GM03348 (cell line): ENCODE results near the gene VEGFD.

Experiments used
- DNase-seq: peaks from one replicate; pipeline ENCODE4 v3.0.0; 2012; ENCODE audit warnings: low spot score

Gene VEGFD

GRCh38 chrX:15301924-15302323 lies 82.3 kb downstream of the VEGFD start:
- DNase-seq = no peak

- DNase-seq = peak; percentile 38
Observed at GRCh38 chrX:15299941-15300851, 84.0 kb downstream of the VEGFD start.

GRCh38 chrX:15298780-15299179 lies 85.4 kb downstream of the VEGFD start:
- DNase-seq = no peak

DNA sequence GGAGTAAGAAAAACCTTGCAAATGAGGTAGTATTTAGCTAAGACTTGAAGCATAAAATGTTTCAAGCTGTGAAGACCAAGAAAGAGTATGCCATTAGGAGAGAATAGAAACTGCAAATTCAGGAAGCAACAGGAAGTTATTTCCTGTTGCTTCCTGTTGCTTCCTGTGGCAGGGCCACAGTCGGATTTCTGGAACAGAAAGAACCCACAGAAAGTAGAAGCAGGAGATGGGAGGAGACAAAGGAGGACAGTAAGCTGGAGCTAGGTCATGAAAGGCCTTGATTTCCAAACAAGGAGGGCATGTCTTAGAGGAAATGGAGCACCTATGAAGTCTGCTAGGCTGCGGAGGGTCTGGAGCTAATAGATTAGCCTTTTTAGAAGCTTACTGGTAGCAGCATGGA lies 86.0 kb downstream of the VEGFD start:
- no peak for DNase-seq
